Adrenal gland (tissue), 5 donors: Measurements from ENCODE around the gene TMEM63B.

ENCODE experiments used
- CTCF ChIP-seq, 6 experiments: fragments of 450-650 bp in 4 of 6; fragments of 200-600 bp in 2 of 6; sonication (generic) in 1 of 6; IDR thresholded peaks; 1 replicate in 5 of 6; 2 replicates in 1 of 6; pipeline versions ENCODE4 v1.5.1 to v1.8.0; 2016 to 2021; ENCODE audit warnings: antibody characterized with exemption in 6 of 6, mild to moderate bottlenecking in 2 of 6, moderate library complexity in 1 of 6
- POLR2A ChIP-seq, 2 donors: fragments of 450-650 bp; IDR thresholded peaks; one replicate each; pipeline ENCODE4 v1.6.1; 2017; ENCODE audit warnings: antibody characterized with exemption in 2 of 2, mild to moderate bottlenecking in 2 of 2, moderate library complexity in 1 of 2
- donor health status: DM: no; HTN: no; CAD: no.

- TF ChIP-seq CTCF (IDR thresholded peaks at IDR 0.05) (no peak), POLR2A (IDR thresholded peaks at IDR 0.05) (no peak)
Measured at GRCh38 chr6:44171899-44172546, 44.7 kb downstream of the TMEM63B start.
